ENCODE measurements around the gene ADGRB2. TPM values are rescaled to one million over a fixed set of nuclear protein-coding genes. Genes with fewer than 3 reads are reported as not detected.

Gene ADGRB2
- total RNA-seq, 1 donor from 2014 or later = 0.69 TPM

- peaks cover 47% of the 10 kb centered on the region for H3K27me3 ChIP-seq
These were observed 5.7 kb upstream of the ADGRB2 start for GRCh38 chr1:31769720-31770390.

DNA sequence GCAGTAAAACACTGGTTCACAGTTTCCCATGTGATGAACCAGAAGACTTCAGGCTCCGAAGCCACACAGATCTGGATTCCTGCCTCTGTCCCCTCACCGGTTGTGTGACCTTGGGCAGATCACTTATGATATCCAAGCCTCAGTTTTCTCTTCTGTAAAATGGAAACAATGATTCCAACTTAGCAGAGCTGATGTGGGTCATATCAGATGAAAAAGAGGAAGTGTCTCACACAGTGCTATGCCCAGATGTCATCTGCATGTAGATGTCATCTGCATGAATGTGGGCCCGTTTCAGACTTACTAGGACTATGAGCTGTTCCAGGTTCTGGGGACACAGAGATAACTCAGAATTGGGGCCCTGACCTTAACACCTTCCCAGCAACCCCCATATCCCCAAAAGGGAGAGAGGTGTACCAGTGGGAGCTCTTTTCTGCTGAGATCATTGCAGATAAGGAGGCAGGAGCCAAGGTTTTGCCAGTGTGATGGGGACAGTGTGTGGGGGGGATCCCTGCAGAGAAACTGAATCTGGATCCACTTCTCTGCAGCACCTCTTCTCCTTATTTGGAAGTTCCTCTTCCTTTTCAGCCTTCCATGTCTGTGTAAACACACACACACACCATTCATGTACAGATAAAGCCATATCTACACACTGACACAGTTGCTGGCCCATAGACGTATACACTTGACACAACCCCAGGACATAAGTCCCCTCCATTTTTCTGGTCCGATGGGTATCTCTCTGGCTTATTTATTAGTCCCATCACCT is 5.0 kb upstream of the ADGRB2 start:
- H3K27ac ChIP-seq = no peak overlapping the region
- DNase-seq = no peak
- no peak for TF ChIP-seq CTCF (IDR thresholded peaks at IDR 0.05)
- H3K4me1 ChIP-seq = peaks cover 17% of the 10 kb centered on the region
- no peaks in the 10 kb centered on the region for H3K36me3 ChIP-seq
- no peaks in the 10 kb centered on the region for H3K9me3 ChIP-seq
- H3K4me3 ChIP-seq = no peak overlapping the region
- intact Hi-C loops (cut with DNase I) = no loop called here
- peaks cover 45% of the 10 kb centered on the region for H3K27me3 ChIP-seq
- no peak for ATAC-seq

More at GRCh38 chr1:31769720-31770390, 5.7 kb upstream of the ADGRB2 start:
- H3K4me1 ChIP-seq = peaks cover 11% of the 10 kb centered on the region
- no peaks in the 10 kb centered on the region for H3K9me3 ChIP-seq
- ATAC-seq = no peak
- intact Hi-C loops (cut with DNase I) = no loop called here
- TF ChIP-seq CTCF (IDR thresholded peaks at IDR 0.05) = no peak
- H3K36me3 ChIP-seq = no peaks in the 10 kb centered on the region
- H3K27ac ChIP-seq = no peak overlapping the region
- no peak for DNase-seq
- H3K4me3 ChIP-seq = no peak overlapping the region

DNA sequence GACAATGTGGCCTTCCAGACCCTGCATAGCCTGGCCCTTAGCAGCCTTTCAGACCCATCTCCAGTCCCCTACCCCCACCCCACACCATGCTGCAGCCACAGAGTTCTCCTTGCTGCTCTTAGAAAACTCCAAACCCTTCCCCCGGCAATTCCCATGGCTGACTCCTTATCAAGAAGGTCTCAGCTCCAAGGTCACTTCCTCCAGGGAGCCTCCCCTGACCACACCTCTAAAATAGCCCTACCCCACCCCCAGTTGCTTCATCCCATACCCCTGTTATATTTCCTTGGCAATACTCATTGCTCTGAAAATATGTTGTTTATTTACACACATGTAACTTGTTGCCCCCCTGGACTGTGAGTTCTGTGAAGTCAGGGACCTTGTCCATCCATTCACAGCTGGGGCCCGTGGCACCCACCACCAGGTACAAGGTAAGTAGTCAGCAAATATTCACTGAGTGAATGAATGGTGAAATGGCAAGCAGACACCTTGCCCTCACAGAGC is 4.3 kb upstream of the ADGRB2 start:
- no peaks in the 10 kb centered on the region for H3K9me3 ChIP-seq
- DNase-seq = no peak
- peaks cover 17% of the 10 kb centered on the region for H3K4me1 ChIP-seq
- intact Hi-C loops (cut with DNase I) = no loop called here
- ATAC-seq = no peak
- no peak overlapping the region for H3K27ac ChIP-seq
- H3K27me3 ChIP-seq = peaks cover 38% of the 10 kb centered on the region
- H3K4me3 ChIP-seq = no peak overlapping the region
- TF ChIP-seq CTCF (IDR thresholded peaks at IDR 0.05) = no peak
- H3K36me3 ChIP-seq = no peaks in the 10 kb centered on the region

- Histone ChIP-seq H3K27ac (no peak overlapping the region), H3K36me3 (no peaks in the 10 kb centered on the region), H3K27me3 (peaks cover 36% of the 10 kb centered on the region), H3K4me1 (peaks cover 18% of the 10 kb centered on the region), H3K4me3 (no peak overlapping the region), H3K9me3 (no peaks in the 10 kb centered on the region)
- ATAC-seq (no peak), DNase-seq (no peak)
- no peak for TF ChIP-seq CTCF (IDR thresholded peaks at IDR 0.05)
- intact Hi-C loops (cut with DNase I) = no loop called here
These were observed 3.1 kb upstream of the ADGRB2 start for GRCh38 chr1:31767225-31767624.

- Histone ChIP-seq H3K9me3 (no peaks in the 10 kb centered on the region), H3K4me3 (no peak overlapping the region), H3K4me1 (peaks cover 21% of the 10 kb centered on the region), H3K27ac (no peak overlapping the region), H3K27me3 (peaks cover 33% of the 10 kb centered on the region), H3K36me3 (no peaks in the 10 kb centered on the region)
- DNase-seq (no peak), ATAC-seq (no peak)
- no peak for TF ChIP-seq CTCF (IDR thresholded peaks at IDR 0.05)
- intact Hi-C loops (cut with DNase I) = no loop called here
These were observed 1.4 kb upstream of the ADGRB2 start for GRCh38 chr1:31765516-31765915.

Data from upper lobe of right lung (tissue), 1 donor.